Activated T-cell treated with anti-CD3 and anti-CD28 coated beads for 48 hours (primary cell): ENCODE data around the gene NHS.

ENCODE experiments used
- DNase-seq: peaks from one replicate; pipeline ENCODE4 v3.0.0-alpha.2; 2020; ENCODE audit warnings: low read depth

NHS gene

GRCh38 chrX:17590892-17591740 lies 216.1 kb downstream of the NHS start:
- DNase-seq = peak; percentile 14

DNA sequence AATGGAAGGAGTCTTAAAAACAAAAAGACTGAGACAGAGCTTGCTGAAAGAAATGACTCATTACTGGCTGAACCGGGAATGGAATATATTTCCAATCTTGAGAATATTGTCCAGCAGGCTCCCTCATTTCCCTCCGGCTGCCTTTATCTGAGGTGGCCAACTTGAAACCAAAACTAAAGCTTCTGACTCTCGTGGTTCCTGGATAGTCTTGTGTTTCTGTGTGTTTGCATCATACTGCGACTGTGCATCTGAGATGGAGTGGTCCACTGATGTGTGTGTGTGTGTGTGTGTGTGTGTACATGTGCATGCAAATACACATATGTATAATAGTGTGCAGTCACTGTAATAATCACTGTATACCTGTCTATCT lies 216.7 kb downstream of the NHS start:
- DNase-seq = no peak

GRCh38 chrX:17592117-17592516 lies 217.1 kb downstream of the NHS start:
- no peak for DNase-seq

- no peak for DNase-seq
Measured at GRCh38 chrX:17594693-17595092, 219.7 kb downstream of the NHS start.

GRCh38 chrX:17595456-17596035 lies 220.5 kb downstream of the NHS start:
- DNase-seq = no peak

- DNase-seq = no peak
Measured at GRCh38 chrX:17596061-17596460, 221.1 kb downstream of the NHS start.

- no peak for DNase-seq
Measured at GRCh38 chrX:17596546-17597205, 221.7 kb downstream of the NHS start.

GRCh38 chrX:17597327-17597726 lies 222.3 kb downstream of the NHS start:
- no peak for DNase-seq

DNA sequence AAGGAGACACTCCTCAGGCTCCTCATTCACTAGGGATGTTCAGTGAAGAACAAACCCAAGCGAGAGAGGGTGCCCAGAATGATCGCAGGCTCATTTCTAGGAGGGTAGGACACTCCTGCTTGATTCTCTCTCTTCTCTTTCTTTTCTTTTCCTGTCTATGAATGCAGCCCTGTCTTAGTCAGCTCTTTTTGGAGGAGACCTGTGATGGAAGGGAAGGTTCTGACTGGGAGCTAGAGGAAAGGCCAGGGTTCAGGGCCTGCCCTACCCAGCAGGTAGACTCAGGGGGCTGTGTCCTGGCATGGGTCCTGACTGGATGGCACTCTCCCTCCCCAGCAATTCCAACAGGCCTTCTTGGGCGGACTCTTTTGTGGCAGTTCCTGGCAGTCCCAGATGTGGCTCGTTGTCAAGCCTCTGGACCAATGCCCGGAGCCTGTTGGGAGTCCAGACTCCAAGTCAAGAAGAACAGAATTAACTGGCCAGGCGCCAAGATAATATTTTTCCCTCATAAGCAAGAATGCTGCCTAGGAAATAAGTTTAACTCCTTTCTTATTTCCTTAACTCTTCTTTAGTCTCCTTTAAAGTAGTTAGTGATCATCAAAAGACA lies 222.9 kb downstream of the NHS start:
- DNase-seq = no peak

DNA sequence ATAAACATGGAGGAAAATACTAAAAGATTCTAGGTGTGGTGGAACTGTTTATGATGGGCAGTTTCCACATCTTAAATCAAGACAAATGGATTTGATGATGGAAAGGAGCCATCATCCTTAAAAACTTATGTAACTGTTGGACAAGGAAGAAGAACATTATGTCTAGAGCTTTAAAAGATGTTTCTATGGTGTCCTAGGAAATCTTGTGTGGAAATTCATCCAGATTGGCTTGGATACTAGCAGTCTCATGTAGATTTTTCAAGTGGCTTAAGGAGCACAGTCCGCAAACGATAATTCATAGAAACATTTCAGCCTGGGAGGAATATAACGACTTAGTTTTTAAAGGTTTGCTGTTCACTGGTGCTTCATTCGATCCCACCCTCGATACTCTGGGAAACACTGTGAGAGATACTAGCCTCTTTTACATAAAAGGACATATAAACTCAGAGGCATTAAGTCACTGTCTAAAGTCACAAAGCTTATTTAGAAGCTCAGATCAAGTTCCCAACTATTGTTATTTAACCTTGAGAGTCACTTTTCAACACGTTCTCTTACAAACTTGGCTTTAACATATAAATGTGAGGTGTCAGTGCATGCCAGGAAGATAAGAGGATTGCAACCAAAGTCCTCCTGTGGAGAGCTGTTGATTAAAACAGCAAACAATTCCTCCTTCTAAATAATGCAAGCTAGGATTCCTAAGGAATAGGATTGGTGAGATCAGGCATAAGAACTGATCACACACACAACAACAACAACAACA lies 226.6 kb downstream of the NHS start:
- DNase-seq = no peak

DNA sequence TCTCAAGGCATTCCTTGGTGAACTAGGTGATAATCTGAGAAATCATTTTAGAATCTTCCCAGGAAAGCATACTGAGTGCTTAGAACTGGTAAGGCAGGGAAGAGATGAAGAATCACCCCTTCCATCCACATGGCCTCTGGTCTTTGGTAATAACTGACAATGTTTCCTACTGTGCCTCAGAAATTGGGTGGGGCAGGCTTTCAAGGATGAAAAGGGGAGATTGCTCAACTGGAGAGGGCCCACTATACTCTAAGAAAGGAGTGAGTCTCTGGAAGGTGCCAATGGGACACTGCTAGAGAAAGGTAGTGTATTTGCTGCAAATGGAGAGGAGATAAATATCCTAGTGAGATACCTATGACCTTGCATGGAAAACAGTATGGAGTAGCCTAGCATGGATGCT lies 227.2 kb downstream of the NHS start:
- no peak for DNase-seq

- no peak for DNase-seq
Measured at GRCh38 chrX:17603196-17603595, 228.2 kb downstream of the NHS start.

DNA sequence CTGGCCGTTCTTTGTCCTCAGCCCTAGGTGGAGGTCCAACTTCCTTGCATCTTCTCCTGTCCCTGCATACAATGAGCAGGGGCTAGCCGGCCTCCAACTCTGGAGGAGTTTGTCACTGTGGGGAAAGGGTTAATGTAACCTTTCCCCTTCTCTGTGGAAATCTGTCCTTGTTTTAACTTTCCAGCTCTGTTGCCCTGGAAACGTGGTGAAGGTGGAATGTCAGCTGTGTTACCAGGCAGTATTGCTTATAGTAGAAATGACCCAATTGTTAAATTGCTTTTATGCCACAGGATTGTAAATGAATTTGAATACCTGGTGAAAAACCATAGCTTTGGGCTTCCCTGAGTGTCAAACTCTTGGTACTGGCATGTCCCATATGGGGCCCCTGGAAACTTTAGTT lies 230.7 kb downstream of the NHS start:
- no peak for DNase-seq

DNA sequence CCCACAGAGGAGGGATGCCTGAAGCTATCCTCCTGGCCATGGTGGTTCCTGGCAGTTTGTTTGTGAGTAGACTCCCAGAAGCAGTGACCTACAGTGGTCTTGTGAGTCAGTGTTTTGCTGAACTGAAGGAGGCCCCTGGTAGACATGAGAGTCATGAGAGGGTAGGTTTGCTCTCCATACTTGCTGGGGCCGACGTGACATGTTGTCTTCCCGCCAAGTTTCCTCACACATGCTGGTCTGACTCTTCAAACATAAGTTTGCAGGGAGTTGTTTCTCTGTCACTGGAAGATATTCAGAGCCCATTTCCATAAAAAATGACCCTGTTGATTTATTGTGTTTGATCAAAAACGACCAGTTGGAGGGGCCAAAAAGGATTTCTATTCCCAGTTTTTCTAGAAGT lies 231.2 kb downstream of the NHS start:
- DNase-seq = no peak

DNA sequence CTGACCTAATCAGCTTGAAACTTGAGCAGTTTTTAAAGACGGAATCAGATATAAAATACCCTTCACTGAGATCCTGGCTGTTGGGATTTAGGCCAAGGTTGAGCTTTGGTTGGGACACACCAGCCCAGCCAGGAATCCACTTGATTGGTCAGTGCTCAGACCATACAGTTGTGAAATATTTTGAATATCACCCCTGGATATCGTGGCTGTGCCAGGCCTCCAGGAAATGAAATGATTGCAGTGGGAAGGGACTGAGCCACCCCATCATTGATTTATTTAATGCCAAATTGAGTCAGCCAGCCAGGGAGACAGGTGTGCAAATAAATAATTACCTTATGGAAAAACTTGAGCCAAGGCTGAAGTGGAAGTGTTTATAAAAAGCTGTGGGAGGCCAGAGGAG lies 233.9 kb downstream of the NHS start:
- no peak for DNase-seq

GRCh38 chrX:17610788-17611187 lies 235.8 kb downstream of the NHS start:
- DNase-seq = no peak

DNA sequence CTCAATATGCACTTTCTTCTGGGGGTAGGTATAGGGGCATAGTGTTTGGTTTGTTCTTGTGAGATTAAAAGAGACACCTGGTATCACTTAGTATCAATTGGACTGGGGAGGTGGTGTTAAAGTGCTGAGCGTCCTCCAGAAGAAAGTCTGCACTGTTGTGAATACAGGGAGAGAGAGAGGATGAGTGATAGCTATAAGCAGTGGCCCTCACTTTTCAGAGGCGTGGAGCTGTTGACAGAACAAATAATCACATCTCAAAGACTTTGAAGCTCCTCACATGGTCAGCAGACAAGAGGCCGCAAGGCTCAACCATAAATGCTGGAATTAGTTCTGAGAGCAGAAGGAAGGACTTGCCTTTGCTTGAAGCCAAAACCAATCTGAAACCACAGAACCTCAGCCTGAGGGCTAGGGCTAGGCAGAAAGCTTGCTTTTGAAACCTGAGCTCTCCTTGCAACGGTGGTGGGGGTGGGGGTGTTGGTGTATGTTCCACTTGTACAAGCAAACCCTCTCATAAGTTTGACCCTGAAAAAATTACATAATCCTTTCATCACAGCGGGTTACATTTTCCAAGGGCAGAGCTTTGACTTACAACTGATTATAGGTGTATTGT lies 239.1 kb downstream of the NHS start:
- no peak for DNase-seq

DNA sequence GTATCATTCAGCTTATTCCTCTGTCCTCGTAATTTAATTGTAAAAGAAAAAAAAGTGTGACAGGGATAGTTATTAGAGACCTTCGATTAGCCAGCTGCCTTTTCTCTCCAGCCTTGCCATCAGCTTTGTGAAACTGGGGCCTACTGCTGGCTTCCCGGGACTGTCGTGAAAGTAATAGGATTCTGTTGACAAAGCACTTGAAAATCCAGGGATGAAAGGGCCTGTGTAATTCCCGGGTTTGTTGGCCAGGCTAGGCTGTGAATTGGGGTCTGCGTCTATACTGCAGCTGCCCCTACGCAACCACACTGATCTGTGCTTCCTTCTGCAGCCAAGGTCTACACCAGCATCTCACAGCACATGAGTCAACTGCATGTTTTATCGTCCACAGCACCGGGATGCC lies 241.9 kb downstream of the NHS start:
- no peak for DNase-seq

- DNase-seq = no peak
Measured at GRCh38 chrX:17617806-17618205, 242.8 kb downstream of the NHS start.

GRCh38 chrX:17621566-17622270 lies 246.7 kb downstream of the NHS start:
- no peak for DNase-seq

DNA sequence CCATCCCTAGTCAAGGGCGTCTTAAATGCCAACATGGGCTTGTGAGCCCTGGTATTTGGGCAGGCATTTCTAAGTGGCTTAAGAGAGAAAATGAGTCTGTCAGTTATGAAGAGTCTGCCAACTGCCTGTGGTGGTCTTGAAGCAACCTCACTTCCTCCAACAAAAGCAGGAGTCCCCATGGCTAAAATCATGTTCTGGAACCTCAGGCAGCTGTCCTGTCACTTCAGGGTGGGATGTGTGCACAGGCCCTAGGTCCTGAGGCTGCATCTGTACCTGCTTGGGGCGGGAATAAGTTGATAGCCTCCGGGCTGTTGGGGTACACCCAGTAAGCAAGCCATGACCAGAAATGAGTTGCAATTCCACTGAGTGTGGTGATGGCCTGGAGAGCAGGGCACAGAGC lies 247.3 kb downstream of the NHS start:
- no peak for DNase-seq
